Ectodermal cell (in vitro differentiated cells): Measurements from ENCODE around the gene RPS19BP1.

ENCODE experiments used
- H3K27ac ChIP-seq: 2 replicates; pipeline ENCODE4 v1.7.0; 2013; ENCODE audit warnings: mild to moderate bottlenecking, low read depth, low read length; ENCODE audit not compliant: insufficient read depth, poor library complexity, severe bottlenecking
- H3K27me3 ChIP-seq: 2 replicates; pipeline ENCODE4 v1.7.0; 2013; ENCODE audit warnings: mild to moderate bottlenecking, low read length; ENCODE audit not compliant: insufficient read depth, control insufficient read depth, poor library complexity, severe bottlenecking
- H3K36me3 ChIP-seq: one replicate; pipeline ENCODE4 v1.7.0; 2013; ENCODE audit warnings: low read length; ENCODE audit not compliant: control insufficient read depth, insufficient read depth
- H3K4me1 ChIP-seq: one replicate; pipeline ENCODE4 v1.7.0; 2013; ENCODE audit warnings: low read length; ENCODE audit not compliant: control insufficient read depth, insufficient read depth
- H3K4me3 ChIP-seq: 2 replicates; pipeline ENCODE4 v1.7.0; 2013; ENCODE audit warnings: low read depth, low read length, control low read depth; ENCODE audit not compliant: insufficient read depth
- H3K9me3 ChIP-seq: 2 replicates; pipeline ENCODE4 v1.7.0; 2013; ENCODE audit warnings: mild to moderate bottlenecking, low read length, moderate library complexity; ENCODE audit not compliant: control insufficient read depth
- whole genome bisulfite sequencing, 2 experiments: methylation state at CpG; one replicate each; pipeline ENCODE4 v1.1.7; 2013; ENCODE audit warnings: missing lambda C conversion rate in 2 of 2; 5-methylcytosine and 5-hydroxymethylcytosine counted together

RPS19BP1 gene

GRCh38 chr22:39570665-39571064, 38.1 kb upstream of the RPS19BP1 start, which contains the start of gene CACNA1I:
Gene CACNA1I (plus strand): TSS chr22:39570753. CDS start chr22:39570753, 0 bp downstream.
- H3K4me3 ChIP-seq, result no peak within 1 kb of the TSS
- H3K9me3 ChIP-seq, result no peaks in the 10 kb centered on the region
- no peaks in the 10 kb centered on the region for H3K4me1 ChIP-seq
- WGBS, 2 experiments, result 92 to 93% methylated on average over 14 of the region's 14 CpGs
- no peaks in the 10 kb centered on the region for H3K27me3 ChIP-seq
- H3K27ac ChIP-seq, result no peak within 1 kb of the TSS
- H3K36me3 ChIP-seq, result no peaks in the 10 kb centered on the region

- WGBS, 2 experiments, result 92 to 94% methylated on average over 2 of the region's 3 CpGs
- no peaks in the 10 kb centered on the region for H3K4me1 ChIP-seq
- H3K27ac ChIP-seq, result no peak overlapping the region
- H3K36me3 ChIP-seq, result no peaks in the 10 kb centered on the region
- H3K27me3 ChIP-seq, result no peaks in the 10 kb centered on the region
- H3K4me3 ChIP-seq, result no peak overlapping the region
- no peaks in the 10 kb centered on the region for H3K9me3 ChIP-seq
Observed at GRCh38 chr22:39570226-39570625, 37.7 kb upstream of the RPS19BP1 start.

DNA sequence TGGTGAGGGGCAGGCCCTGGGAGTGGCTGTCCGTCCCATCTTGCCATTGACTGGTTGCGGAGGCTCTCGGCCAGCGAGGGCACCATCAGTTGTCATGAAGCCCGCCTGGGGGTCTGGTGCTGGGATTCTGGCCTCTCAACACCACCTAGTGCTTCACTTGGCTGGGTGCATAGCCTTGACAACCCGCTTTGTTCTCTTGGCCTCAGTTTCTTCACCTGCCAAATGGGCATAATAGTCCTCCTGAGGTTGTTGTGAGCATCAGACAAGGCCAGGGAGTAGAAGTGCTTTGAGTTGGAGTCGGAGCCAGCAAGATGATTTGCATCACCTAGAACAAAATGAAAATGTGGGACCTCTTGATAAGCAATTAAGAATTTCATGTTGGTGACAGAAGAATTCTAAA, 36.5 kb upstream of the RPS19BP1 start:
- H3K27ac ChIP-seq, result no peak overlapping the region
- WGBS, 2 experiments, result 93 to 94% methylated on average over 7 of the region's 7 CpGs
- no peaks in the 10 kb centered on the region for H3K27me3 ChIP-seq
- no peaks in the 10 kb centered on the region for H3K9me3 ChIP-seq
- no peaks in the 10 kb centered on the region for H3K4me1 ChIP-seq
- no peaks in the 10 kb centered on the region for H3K36me3 ChIP-seq
- no peak overlapping the region for H3K4me3 ChIP-seq

GRCh38 chr22:39568278-39568981, 35.9 kb upstream of the RPS19BP1 start:
- no peak overlapping the region for H3K27ac ChIP-seq
- H3K36me3 ChIP-seq, result no peaks in the 10 kb centered on the region
- WGBS, 2 experiments, result 93% methylated on average over 19 of the region's 19 CpGs
- no peaks in the 10 kb centered on the region for H3K4me1 ChIP-seq
- no peak overlapping the region for H3K4me3 ChIP-seq
- H3K9me3 ChIP-seq, result no peaks in the 10 kb centered on the region
- H3K27me3 ChIP-seq, result no peaks in the 10 kb centered on the region

DNA sequence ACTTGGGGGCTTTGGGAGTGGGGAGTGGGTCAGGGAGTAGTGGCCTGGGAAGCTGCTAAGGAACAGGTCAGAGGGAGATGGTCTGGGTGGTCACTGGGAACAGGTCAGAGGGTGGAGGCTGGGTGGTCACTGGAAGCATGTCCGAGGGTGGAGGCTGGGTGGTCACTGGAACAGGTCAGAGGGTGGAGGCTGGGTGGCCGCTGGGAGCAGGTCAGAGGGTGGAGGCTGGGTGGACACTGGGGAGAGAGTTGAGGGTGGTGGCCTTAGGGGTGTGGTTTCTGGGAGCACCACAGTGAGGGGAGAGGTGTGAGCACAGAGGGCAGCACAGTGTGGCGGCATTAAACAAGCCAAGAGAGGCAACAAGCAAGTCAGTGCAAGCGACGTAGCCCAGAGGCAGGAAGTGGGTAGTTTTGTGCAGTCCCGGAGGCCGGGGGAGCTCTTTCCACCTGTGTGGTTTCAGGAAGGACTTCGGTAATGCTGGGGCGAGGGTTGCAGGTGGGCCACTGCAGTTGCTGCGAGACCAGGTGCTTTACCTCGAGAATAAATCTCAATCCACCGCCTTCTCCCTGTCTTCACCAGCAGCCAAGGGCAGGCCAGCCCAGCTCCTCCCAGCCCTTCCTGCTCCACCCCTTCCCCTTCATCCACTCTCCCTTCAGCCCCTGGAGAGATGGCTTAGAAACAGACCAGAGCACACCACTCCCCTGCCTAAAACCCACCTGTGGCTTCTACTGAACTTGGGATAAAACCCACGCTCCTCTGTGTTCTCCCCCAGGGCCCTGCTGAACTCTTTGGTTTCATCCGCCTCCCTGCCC, 34.8 kb upstream of the RPS19BP1 start:
- no peak overlapping the region for H3K27ac ChIP-seq
- no peak overlapping the region for H3K4me3 ChIP-seq
- H3K27me3 ChIP-seq, result no peaks in the 10 kb centered on the region
- H3K36me3 ChIP-seq, result no peaks in the 10 kb centered on the region
- 86 to 88% methylated on average over 14 of the region's 14 CpGs for WGBS, 2 experiments
- no peaks in the 10 kb centered on the region for H3K9me3 ChIP-seq
- H3K4me1 ChIP-seq, result no peaks in the 10 kb centered on the region

GRCh38 chr22:39565414-39565944, 32.9 kb upstream of the RPS19BP1 start:
- 89 to 95% methylated on average over 5 of the region's 5 CpGs for whole genome bisulfite sequencing, 2 experiments
- Histone ChIP-seq H3K4me3 (no peak overlapping the region), H3K36me3 (no peaks in the 10 kb centered on the region), H3K27ac (no peak overlapping the region), H3K4me1 (no peaks in the 10 kb centered on the region), H3K9me3 (no peaks in the 10 kb centered on the region), H3K27me3 (peaks cover 2% of the 10 kb centered on the region)

DNA sequence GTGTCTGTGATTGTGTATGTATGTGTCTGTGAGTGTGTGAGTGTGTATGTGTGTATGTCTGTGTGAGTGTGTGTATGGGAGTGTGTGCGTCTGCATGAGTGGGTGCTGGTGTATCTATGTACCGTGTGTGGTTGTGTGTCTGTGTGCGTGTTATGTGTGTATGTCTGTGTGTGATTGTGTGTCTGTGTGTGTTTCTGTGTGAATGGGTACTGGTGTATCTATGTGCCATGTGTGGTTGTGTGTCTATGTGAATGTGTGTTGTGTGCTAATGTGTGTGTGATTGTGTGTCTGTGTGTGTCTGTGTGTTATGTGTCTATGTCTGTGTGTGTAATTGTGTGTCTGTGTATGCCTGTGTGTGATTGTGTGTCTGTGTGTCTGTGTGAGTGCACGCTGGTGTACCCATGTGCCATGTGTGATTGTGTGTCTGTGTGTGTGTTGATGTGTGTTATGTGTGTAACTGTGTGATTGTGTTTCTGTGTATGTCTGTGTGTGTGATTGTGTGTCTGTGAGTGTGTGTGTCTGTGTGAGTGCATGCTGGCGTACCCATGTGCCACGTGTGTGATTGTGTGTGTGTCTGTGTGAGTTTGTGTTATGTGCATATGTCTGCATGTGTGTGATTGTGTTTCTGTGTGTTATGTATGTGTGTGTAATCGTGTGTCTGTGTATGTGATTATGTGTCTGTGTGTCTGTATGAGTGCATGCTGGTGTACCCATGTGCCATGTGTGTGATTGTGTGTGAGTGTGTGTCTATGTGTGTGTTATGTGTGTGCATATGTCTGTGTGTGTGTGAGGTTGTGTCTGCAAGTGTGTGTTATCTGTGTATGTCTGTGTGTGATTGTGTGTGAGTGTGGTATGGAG, 31.3 kb upstream of the RPS19BP1 start:
- peaks cover 8% of the 10 kb centered on the region for H3K4me1 ChIP-seq
- H3K9me3 ChIP-seq, result no peaks in the 10 kb centered on the region
- H3K36me3 ChIP-seq, result no peaks in the 10 kb centered on the region
- WGBS, 2 experiments, result 90 to 91% methylated on average over 7 of the region's 7 CpGs
- no peak overlapping the region for H3K27ac ChIP-seq
- H3K27me3 ChIP-seq, result peaks cover 19% of the 10 kb centered on the region
- no peak overlapping the region for H3K4me3 ChIP-seq

- Histone ChIP-seq H3K27ac (no peak overlapping the region), H3K36me3 (no peaks in the 10 kb centered on the region), H3K9me3 (no peaks in the 10 kb centered on the region), H3K4me1 (peaks cover 8% of the 10 kb centered on the region), H3K27me3 (peaks cover 27% of the 10 kb centered on the region), H3K4me3 (no peak overlapping the region)
- WGBS, 2 experiments, result 81 to 84% methylated on average over 9 of the region's 9 CpGs
Observed at GRCh38 chr22:39562839-39563489, 30.4 kb upstream of the RPS19BP1 start.

- WGBS, 2 experiments, result 63 to 65% methylated on average over 6 of the region's 6 CpGs
- H3K36me3 ChIP-seq, result no peaks in the 10 kb centered on the region
- no peak overlapping the region for H3K27ac ChIP-seq
- H3K27me3 ChIP-seq, result peaks cover 54% of the 10 kb centered on the region
- H3K4me1 ChIP-seq, result peaks cover 10% of the 10 kb centered on the region
- no peaks in the 10 kb centered on the region for H3K9me3 ChIP-seq
- H3K4me3 ChIP-seq, result no peak overlapping the region
Observed at GRCh38 chr22:39560127-39560526, 27.6 kb upstream of the RPS19BP1 start.
